GM21717 (cell line): Measurements from ENCODE around the gene DCUN1D2.
"Not testable (repeated sequence)": the region's sequence is repeated elsewhere in the genome, so short reads cannot be mapped to it uniquely, and the experiment has no call there.

Experiments
- ATAC-seq: cut with Tn5 transposase; IDR thresholded peaks from one replicate; pipeline ENCODE4 v1.9.1; 2021; ENCODE audit warnings: mild to moderate bottlenecking, moderate library complexity; ENCODE audit not compliant: unreplicated experiment

The DCUN1D2 gene

DNA sequence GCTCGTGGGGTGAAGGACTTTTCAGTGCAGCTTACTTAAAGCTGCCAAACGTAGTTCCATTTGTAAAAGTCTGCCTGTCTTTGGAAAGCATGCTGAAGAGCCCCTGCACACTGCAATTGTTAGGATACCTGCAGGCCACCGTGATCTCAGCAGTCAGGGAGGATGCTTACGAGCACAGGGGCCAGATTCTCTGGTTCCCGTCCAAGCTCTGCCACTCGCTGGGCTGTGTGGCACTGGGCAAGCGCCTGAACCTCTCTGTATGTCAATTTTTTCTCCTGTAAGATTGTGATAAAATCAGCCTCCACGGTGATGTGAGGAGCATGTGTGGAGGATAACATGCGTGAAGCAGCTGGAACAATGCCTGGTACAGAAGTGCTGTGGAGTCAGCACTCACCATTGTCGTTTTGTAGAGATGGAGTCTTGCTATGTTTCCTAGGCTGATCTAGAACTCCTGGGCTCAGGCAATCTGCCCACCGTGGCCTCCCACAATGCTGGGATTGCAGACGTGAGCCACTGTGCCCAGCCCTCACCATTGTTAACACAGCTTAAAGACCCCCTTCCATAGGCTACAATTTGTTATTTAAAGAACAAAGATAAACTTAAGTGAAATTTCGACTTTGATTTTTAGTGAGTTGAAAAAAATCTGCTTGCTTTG is 40.7 kb downstream of the DCUN1D2 start:
- no peak for ATAC-seq

GRCh38 chr13:113448885-113449692 is 41.4 kb downstream of the DCUN1D2 start:
- peak; percentile 79 for ATAC-seq

- no peak for ATAC-seq
These were observed 42.0 kb downstream of the DCUN1D2 start for GRCh38 chr13:113448545-113448884.

DNA sequence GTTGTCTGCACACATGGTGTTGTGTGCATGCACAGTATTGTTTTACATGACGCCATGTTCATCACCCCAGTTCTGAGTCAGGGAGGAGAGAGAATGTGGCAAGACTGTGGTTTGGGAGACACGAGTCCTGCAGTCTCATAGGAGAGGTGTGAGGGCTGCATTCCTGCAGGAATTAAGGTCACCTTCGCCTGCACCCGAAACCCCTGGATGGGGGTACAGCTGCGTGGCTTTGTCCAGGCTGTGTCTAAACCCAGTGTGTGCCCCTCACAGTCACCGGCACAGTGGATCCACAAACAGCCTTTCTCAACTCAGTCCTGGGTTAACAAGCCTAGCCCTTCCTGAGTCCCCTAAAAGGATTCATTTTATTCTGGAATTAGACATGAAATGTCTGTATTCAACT is 42.9 kb downstream of the DCUN1D2 start:
- ATAC-seq, result no peak

GRCh38 chr13:113446488-113446854 is 44.0 kb downstream of the DCUN1D2 start:
- ATAC-seq, result no peak

DNA sequence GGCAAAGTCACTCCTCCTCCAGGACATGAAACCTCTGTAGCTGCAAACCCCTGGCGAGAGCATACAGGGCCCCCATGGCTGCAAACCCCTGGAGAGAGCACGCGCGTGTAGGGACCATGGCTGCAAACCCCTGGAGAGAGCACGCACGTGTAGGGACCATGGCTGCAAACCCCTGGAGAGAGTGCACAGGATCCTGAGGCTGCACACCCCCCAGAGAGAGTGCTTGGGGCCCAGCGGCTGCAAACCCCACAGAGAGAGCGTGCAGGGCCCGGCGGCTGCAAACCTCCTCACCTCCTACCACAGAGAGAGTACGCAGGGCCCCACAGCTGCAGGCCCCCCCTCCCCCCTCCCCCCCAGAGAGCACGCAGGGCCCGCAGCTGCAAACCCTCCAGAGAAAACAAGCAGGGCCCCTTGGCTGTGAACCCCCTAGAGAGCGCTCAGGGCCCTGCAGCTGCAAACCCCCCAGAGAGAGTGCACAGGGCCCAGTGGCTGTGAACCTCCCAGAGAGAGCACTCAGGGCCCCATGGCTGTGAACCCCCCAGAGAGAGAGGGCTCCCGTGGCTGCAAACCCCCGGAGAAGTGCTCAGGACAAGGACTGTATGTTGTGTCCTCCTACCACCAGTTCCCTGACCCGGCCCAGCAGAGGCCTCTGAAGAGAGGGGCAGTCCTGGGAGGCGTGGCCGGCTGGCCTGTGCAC is 44.6 kb downstream of the DCUN1D2 start:
- ATAC-seq, result no peak

GRCh38 chr13:113443991-113444390 is 46.5 kb downstream of the DCUN1D2 start:
- ATAC-seq, result no peak

DNA sequence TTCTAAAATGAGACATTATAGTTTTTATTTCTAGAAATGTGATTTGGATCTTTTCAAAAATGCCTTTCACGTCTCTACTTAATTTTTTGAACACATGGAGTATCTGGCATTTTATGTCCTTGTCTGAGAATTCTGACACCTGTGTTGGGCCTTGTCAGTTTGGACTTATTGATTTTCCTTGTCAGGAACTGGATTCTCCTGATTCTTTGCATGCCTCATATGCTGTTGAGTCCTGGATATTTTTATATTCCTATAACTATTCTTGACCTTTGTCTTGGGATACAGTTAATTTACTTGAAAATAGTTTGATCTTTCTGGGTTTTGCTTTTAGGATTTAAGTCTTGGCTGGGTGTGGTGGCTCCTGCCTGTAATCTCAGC is 47.5 kb downstream of the DCUN1D2 start:
- ATAC-seq, result no peak

- no peak for ATAC-seq
These were observed 48.0 kb downstream of the DCUN1D2 start for GRCh38 chr13:113442354-113442984.

GRCh38 chr13:113441661-113442060 is 48.9 kb downstream of the DCUN1D2 start:
- no peak for ATAC-seq

DNA sequence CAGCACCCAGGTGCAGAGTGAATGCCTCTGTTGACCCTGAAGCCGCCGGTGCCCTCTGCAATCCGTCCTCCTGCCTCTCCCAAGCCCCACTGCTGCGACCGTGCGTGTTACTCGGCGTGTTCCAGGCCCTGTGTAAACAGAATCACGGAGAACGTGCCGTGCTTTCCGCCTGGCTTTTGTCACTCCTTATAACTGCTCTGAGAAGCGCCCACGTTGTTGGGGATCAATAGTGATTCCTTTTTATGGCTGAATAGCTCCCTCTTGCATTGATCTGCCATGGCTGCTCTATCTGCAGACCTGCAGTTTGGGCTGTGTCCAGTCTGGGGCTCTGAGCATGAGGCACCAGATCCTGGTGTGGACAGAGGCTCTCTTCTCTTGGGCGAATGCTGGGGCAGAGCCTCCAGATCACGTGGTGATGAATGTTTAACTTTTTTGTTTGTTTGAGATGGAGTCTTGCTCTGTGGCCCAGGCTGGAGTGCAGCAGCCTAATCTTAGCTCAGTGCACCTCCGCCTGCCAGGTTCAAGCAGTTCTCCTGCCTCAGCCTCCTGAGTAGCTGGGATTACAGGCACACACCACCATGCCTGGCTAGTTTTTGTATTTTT is 53.0 kb downstream of the DCUN1D2 start:
- no peak for ATAC-seq

DNA sequence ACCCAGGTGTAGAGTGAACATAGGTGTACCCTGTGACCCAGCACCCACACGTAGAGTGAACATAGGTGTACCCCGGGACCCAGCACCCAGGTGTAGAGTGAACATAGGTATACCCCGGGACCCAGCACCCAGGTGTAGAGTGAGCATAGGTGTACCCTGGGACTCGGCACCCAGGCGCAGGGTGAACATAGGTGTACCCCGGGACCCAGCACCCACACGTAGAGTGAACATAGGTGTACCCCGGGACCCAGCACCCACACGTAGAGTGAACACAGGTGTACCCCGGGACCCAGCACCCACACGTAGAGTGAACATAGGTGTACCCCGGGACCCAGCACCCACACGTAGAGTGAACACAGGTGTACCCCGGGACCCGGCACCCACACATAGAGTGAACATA is 53.6 kb downstream of the DCUN1D2 start:
- ATAC-seq, result not testable (repeated sequence)

- not testable (repeated sequence) for ATAC-seq
These were observed 54.6 kb downstream of the DCUN1D2 start for GRCh38 chr13:113435907-113436306.

- no peak for ATAC-seq
These were observed 57.1 kb downstream of the DCUN1D2 start for GRCh38 chr13:113433391-113433916.

DNA sequence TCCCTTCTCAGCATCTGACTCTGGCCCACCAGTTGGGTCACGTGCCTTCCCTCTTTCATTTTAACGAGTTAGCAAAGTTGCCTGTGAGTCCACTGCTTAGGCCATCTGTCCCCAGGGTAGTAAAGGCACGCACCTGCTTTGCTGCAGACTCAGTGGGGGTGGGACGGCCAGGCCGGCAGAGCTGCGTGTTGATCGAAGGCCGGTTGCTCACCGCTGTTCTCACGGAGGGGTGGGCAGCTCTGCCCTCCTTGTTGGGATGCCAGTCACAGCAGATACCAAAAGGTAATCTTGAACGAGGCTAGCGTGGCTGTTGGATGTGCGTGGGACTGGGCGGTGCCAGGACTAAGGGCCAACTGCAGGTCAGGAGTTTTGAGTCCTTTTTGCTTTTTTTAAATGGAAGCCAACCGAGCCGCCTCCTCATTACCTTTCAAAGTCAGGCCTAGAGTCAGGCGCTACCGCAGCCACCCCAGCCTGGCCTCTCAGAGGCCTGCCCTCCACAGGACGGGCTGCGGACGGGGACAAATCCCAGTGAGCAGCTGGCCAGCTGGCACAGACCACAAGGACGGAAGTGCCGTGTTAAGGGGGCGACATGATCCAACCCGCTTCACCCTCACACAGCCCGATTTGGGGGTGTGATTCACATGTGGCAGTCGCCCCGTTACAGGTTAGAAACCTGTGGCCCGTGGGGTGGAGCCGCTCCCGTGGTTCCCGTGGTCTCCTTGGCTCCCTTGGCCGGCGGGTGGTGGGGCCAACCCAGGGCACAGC is 57.8 kb downstream of the DCUN1D2 start:
- no peak for ATAC-seq

DNA sequence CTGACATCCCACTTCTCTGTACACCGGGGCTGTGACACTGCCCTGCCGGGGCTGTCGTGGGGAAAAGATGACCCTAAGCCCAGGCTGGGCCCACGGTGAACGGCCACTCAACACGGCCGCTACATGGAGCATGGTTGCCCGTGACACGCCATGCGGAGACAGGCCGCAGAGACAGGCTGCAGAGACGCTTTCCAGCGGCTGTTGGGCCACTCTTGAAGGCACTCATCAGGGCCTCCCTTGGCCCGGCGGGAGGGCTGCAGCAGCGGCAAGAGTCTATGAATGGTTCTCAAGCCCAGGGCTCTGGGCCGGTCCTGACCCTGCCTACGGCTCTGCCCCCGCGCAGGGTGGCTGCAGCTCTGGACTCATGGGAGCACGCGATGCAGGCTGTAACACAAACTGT is 59.3 kb downstream of the DCUN1D2 start:
- ATAC-seq, result no peak

DNA sequence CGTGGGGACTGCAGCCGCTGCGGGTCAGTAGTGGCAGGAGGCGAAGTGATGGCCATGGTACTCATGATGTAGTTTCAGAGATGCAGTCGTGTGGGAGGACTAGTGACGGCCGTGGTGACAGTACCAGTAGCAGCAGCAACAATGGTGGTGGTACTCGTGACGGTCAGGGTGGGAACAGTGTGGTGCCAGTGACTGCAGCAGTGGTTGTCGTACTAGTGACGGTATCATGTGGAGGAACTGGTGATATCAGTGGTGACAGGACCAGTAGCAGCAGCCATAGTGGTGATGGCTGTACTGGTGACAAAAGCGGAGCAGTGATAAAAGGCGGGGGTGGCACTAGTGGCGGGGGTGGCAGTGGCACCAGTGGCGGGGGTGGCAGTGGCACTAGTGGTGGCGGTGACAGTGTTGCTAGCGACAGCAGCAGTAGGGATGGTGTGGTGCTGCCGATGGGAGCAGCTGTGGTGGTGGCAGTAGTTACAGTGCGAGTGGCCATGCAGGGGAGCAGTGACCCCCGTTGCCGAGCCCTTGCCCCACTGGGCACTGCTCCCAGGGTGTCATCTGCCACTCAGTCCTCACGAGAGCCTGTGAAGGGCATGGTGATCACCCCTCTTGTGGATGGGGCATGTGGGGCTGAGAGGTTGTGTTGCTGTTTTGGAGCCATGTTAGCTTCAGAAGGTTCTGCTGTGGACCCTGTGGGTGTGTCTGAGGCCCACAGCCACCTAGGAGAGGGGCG is 60.0 kb downstream of the DCUN1D2 start:
- no peak for ATAC-seq

- no peak for ATAC-seq
These were observed 60.9 kb downstream of the DCUN1D2 start for GRCh38 chr13:113429608-113429985.

DNA sequence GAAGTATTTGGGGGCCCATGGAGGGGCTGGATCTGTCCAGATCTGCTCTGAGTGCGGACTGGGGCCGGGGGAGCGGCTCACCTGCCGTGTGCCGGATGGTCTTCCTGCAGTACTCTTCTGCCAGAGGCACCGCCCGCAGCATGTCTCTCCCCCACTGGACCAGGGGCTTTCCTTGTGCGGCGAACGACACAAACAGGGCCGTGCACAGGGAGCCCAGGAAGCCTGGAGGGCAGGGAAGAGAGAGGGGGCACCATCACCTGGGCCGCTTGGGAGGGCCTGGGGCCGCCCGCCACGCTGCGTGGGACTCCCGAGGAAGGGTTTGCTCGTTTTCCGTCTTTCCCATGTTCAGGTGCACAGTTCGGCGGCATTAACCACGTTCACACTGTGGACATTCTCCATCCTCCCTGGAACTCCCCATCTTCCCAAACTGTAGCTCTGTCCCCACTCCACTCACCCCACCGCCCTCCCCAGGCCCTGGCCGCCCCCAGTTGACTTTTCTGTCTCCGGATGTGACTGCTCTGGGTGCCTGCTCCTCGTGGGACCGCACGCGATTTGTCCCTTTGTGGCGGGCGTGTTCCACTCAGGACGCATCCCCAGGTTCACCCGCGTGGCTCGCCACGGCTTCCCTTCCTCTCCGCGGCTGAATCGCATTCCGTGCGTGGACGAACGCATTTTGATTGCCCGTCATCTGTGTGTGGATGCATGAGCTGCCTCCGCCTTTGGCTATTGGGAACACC is 61.5 kb downstream of the DCUN1D2 start:
- ATAC-seq, result no peak
